ENCODE results near the gene SLC2A4.
A peak's percentile ranks its signal among the peaks of the same experiment; 100 is the strongest.

The SLC2A4 gene

GRCh38 chr17:7293816-7294613 lies 12.5 kb downstream of the SLC2A4 start:
- Histone ChIP-seq H3K9me3 (no peaks in the 10 kb centered on the region), H3K36me3 (no peaks in the 10 kb centered on the region), H3K4me3 (ENCODE audit: low read depth, low read length) (no peak overlapping the region), H3K27me3 (peaks cover 28% of the 10 kb centered on the region), H3K4me1 (no peaks in the 10 kb centered on the region)
- TF ChIP-seq, protein P1, sequence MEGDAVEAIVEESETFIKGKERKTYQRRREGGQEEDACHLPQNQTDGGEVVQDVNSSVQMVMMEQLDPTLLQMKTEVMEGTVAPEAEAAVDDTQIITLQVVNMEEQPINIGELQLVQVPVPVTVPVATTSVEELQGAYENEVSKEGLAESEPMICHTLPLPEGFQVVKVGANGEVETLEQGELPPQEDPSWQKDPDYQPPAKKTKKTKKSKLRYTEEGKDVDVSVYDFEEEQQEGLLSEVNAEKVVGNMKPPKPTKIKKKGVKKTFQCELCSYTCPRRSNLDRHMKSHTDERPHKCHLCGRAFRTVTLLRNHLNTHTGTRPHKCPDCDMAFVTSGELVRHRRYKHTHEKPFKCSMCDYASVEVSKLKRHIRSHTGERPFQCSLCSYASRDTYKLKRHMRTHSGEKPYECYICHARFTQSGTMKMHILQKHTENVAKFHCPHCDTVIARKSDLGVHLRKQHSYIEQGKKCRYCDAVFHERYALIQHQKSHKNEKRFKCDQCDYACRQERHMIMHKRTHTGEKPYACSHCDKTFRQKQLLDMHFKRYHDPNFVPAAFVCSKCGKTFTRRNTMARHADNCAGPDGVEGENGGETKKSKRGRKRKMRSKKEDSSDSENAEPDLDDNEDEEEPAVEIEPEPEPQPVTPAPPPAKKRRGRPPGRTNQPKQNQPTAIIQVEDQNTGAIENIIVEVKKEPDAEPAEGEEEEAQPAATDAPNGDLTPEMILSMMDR (IDR thresholded peaks at IDR 0.05; ENCODE audit: low read depth, low read length): no peak
- no peak for DNase-seq

- no peak within 1 kb of the TSS for H3K4me3 ChIP-seq (ENCODE audit: low read depth, low read length)
- peak; percentile 22 for DNase-seq
- no peaks in the 10 kb centered on the region for H3K4me1 ChIP-seq
- TF ChIP-seq, protein P1 (IDR thresholded peaks at IDR 0.05; ENCODE audit: low read depth, low read length): no peak
- no peaks in the 10 kb centered on the region for H3K36me3 ChIP-seq
- no peaks in the 10 kb centered on the region for H3K9me3 ChIP-seq
- H3K27me3 ChIP-seq: peaks cover 29% of the 10 kb centered on the region
Measured at GRCh38 chr17:7294614-7295153, 13.2 kb downstream of the SLC2A4 start, which contains the start of gene YBX2. Gene YBX2 (minus strand): TSS chr17:7294639. CDS start chr17:7294500, 139 bp downstream.

- TF ChIP-seq, protein P1 (IDR thresholded peaks at IDR 0.05; ENCODE audit: low read depth, low read length): no peak
- DNase-seq: no peak
- Histone ChIP-seq H3K27me3 (peaks cover 30% of the 10 kb centered on the region), H3K9me3 (no peaks in the 10 kb centered on the region), H3K4me3 (ENCODE audit: low read depth, low read length) (no peak overlapping the region), H3K4me1 (no peaks in the 10 kb centered on the region), H3K36me3 (no peaks in the 10 kb centered on the region)
Measured at GRCh38 chr17:7295230-7296180, 14.0 kb downstream of the SLC2A4 start.

DNA sequence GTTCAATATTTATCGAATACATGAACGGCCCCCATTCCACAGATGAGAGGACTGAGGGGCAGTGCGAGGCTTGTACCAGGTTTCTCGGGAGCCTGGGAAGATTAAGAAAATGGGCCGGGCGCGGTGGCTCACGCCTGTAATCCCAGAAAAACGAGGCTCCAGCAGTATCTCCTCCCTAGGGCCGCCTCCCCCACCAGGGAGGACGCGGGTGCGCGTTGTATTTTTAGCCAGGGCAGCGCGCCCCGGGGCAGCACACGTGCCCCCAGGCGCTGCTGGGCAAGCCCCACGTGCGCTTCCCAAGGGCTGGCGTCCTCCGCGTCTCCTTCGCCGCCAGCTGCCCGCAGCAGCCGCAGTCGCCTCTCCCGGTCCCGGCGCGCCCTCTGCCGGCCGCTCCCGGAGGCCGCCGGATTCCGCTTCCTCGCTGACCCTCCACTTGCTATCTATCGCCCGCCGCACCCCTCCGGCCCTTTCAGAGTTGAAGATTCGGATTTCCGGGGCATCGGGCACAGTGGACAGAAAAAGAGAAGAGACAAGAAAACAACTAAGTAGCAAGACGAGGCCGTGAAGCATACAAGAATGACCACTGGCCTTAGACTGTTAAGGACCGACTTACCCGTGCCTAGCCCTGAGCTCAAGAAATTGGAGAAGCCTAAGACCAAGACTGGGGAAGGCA lies 14.8 kb downstream of the SLC2A4 start:
- Histone ChIP-seq H3K4me1 (no peaks in the 10 kb centered on the region), H3K27me3 (peaks cover 28% of the 10 kb centered on the region), H3K9me3 (no peaks in the 10 kb centered on the region), H3K4me3 (ENCODE audit: low read depth, low read length) (no peak overlapping the region), H3K36me3 (no peaks in the 10 kb centered on the region)
- DNase-seq: peak; percentile 80
- TF ChIP-seq, protein P1 (IDR thresholded peaks at IDR 0.05; ENCODE audit: low read depth, low read length): peak; percentile 64

- Histone ChIP-seq H3K27me3 (peaks cover 6% of the 10 kb centered on the region; the same call in 1 of the 2 replicates), H3K4me3 (ENCODE audit: low read depth, low read length) (no peak overlapping the region), H3K36me3 (peaks cover 14% of the 10 kb centered on the region), H3K4me1 (no peaks in the 10 kb centered on the region), H3K9me3 (no peaks in the 10 kb centered on the region)
- DNase-seq: no peak
- TF ChIP-seq, protein P1 (IDR thresholded peaks at IDR 0.05; ENCODE audit: low read depth, low read length): no peak
Measured at GRCh38 chr17:7304179-7304578, 22.7 kb downstream of the SLC2A4 start.
